ENCODE measurements around the gene PPFIBP2.

The PPFIBP2 gene

GRCh38 chr11:7577291-7578190, 63.7 kb downstream of the PPFIBP2 start:
- DNase-seq (ENCODE audit: low read depth, low spot score): no peak

- DNase-seq (ENCODE audit: low read depth, low spot score): no peak
Measured at GRCh38 chr11:7578276-7578955, 64.6 kb downstream of the PPFIBP2 start.

GRCh38 chr11:7579361-7579791, 65.6 kb downstream of the PPFIBP2 start:
- peak; percentile 46 for DNase-seq (ENCODE audit: low read depth, low spot score)

GRCh38 chr11:7581021-7581590, 67.3 kb downstream of the PPFIBP2 start:
- no peak for DNase-seq (ENCODE audit: low read depth, low spot score)

GRCh38 chr11:7582338-7582985, 68.7 kb downstream of the PPFIBP2 start:
- DNase-seq (ENCODE audit: low read depth, low spot score): no peak

- no peak for DNase-seq (ENCODE audit: low read depth, low spot score)
Measured at GRCh38 chr11:7583248-7583647, 69.4 kb downstream of the PPFIBP2 start.

- no peak for DNase-seq (ENCODE audit: low read depth, low spot score)
Measured at GRCh38 chr11:7584910-7585309, 71.1 kb downstream of the PPFIBP2 start.

- no peak for DNase-seq (ENCODE audit: low read depth, low spot score)
Measured at GRCh38 chr11:7585816-7586215, 72.0 kb downstream of the PPFIBP2 start.

- no peak for DNase-seq (ENCODE audit: low read depth, low spot score)
Measured at GRCh38 chr11:7586376-7586775, 72.6 kb downstream of the PPFIBP2 start.

- DNase-seq (ENCODE audit: low read depth, low spot score): no peak
Measured at GRCh38 chr11:7587712-7588111, 73.9 kb downstream of the PPFIBP2 start.

- DNase-seq (ENCODE audit: low read depth, low spot score): no peak
Measured at GRCh38 chr11:7589861-7590260, 76.1 kb downstream of the PPFIBP2 start.

GRCh38 chr11:7590529-7590928, 76.7 kb downstream of the PPFIBP2 start:
- no peak for DNase-seq (ENCODE audit: low read depth, low spot score)

- no peak for DNase-seq (ENCODE audit: low read depth, low spot score)
Measured at GRCh38 chr11:7591107-7591894, 77.5 kb downstream of the PPFIBP2 start.

- no peak for DNase-seq (ENCODE audit: low read depth, low spot score)
Measured at GRCh38 chr11:7591987-7592386, 78.2 kb downstream of the PPFIBP2 start.

GRCh38 chr11:7592711-7593110, 78.9 kb downstream of the PPFIBP2 start:
- no peak for DNase-seq (ENCODE audit: low read depth, low spot score)

- no peak for DNase-seq (ENCODE audit: low read depth, low spot score)
Measured at GRCh38 chr11:7593481-7593880, 79.7 kb downstream of the PPFIBP2 start.

GRCh38 chr11:7595016-7595866, 81.4 kb downstream of the PPFIBP2 start:
- no peak for DNase-seq (ENCODE audit: low read depth, low spot score)

- no peak for DNase-seq (ENCODE audit: low read depth, low spot score)
Measured at GRCh38 chr11:7595951-7596350, 82.2 kb downstream of the PPFIBP2 start.

- no peak for DNase-seq (ENCODE audit: low read depth, low spot score)
Measured at GRCh38 chr11:7596975-7597391, 83.2 kb downstream of the PPFIBP2 start.

- DNase-seq (ENCODE audit: low read depth, low spot score): no peak
Measured at GRCh38 chr11:7597620-7598019, 83.8 kb downstream of the PPFIBP2 start.

All from smooth muscle cell of the brain vasculature (primary cell).